Measurements from ENCODE around the gene THSD4.

Gene THSD4

DNA sequence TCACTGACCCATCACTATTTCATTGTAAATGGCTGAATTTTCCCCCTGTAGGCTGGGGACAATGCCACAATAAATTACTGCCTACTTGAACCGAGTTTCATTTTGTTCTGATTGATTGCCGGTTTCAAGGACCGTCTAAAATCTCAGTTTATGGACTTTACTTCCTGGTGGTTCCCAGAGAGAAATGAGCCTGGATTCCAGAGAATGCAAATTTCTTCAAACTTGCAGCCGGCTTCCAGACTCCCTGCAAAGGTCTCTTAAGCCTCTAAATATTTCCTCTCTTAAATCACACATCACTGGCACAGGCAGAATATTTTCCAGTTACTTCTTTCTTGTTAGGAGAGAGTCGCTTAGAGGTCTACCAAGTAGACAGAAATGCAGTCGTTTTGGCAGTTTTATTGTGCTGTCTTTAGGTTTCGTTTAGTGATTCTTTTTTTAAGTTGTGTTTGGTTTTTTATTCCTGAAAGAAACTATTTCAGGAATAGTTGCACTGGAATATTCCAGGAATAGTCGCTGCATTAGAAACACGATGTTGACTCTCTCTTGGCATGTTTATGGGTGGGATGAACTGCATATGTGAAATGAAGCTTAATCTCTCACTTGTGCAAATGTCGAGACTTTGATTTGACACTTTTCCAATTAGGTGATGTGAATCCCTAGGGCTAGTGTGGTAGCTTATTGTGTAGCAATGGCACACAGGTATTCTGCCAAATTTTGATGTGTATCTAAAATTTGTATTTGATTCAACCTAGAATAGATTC, 411.0 kb downstream of the THSD4 start:
- DNase-seq (ENCODE audit: low read depth), result no peak
- H3K4me3 ChIP-seq (ENCODE audit: low read depth, low read length), result no peak overlapping the region
- TF ChIP-seq, protein P1, sequence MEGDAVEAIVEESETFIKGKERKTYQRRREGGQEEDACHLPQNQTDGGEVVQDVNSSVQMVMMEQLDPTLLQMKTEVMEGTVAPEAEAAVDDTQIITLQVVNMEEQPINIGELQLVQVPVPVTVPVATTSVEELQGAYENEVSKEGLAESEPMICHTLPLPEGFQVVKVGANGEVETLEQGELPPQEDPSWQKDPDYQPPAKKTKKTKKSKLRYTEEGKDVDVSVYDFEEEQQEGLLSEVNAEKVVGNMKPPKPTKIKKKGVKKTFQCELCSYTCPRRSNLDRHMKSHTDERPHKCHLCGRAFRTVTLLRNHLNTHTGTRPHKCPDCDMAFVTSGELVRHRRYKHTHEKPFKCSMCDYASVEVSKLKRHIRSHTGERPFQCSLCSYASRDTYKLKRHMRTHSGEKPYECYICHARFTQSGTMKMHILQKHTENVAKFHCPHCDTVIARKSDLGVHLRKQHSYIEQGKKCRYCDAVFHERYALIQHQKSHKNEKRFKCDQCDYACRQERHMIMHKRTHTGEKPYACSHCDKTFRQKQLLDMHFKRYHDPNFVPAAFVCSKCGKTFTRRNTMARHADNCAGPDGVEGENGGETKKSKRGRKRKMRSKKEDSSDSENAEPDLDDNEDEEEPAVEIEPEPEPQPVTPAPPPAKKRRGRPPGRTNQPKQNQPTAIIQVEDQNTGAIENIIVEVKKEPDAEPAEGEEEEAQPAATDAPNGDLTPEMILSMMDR (IDR thresholded peaks at IDR 0.05; ENCODE audit: control insufficient read depth, extremely low read depth, insufficient read depth), result no peak

DNA sequence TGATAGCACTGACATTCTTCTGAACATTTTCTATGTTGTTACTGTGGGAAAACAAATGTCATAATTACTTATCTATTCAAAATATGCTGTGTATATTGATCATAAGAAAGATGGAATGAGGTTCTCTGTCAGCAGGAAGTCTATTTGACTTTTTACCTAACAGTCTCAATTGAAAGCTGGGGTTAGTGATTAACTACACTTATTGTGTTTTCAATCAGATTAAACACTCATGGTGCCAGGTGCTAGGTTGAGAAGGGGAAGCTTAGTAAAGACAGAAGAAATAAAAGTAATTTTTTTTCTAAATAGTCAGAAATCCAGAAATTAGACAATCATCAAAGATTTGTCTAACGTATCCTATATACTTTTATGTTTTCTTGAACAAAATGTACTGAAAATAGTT, 414.1 kb downstream of the THSD4 start:
- H3K4me3 ChIP-seq (ENCODE audit: low read depth, low read length), result no peak overlapping the region
- DNase-seq (ENCODE audit: low read depth), result no peak
- TF ChIP-seq, protein P1 (IDR thresholded peaks at IDR 0.05; ENCODE audit: control insufficient read depth, extremely low read depth, insufficient read depth), result no peak

DNA sequence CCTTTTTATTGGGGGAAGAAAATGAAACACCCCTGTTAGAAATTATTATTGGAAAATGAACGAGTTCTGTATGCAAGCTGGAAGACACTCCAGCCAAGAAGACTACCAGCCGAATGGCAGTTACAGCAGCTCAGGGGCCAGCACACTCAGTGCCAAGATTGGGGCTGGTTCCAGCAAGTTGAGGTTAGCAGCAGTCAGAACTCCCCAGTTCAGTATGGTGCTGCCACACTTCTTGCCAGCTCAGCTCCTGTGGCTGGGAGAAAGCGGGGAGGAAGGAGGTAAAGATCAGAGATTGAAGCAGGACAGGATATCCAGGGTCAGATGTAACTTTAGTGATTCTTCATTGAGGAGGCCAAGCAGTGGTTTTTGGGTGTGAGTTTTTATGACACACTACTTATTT, 414.8 kb downstream of the THSD4 start:
- H3K4me3 ChIP-seq (ENCODE audit: low read depth, low read length), result no peak overlapping the region
- no peak for DNase-seq (ENCODE audit: low read depth)
- TF ChIP-seq, protein P1 (IDR thresholded peaks at IDR 0.05; ENCODE audit: control insufficient read depth, extremely low read depth, insufficient read depth), result no peak

DNA sequence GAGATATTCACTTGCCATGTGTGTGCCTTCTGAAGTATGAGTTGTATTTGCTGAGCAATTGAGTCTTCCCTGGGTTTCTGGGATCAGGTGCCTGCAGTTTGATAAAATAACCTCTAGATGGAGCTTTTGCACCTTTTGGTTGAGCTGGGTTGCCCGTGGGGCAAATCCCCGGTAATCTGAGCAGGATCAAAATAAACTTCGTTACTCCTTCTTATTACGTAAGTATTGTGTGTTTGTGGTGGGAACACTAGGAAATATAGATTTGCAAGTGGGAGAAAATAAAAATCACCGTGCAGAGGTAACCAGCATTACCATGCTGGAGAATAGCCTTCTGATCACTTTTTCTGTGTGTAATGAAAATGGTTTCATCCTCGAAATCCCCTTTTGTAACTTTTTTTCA, 417.7 kb downstream of the THSD4 start:
- no peak overlapping the region for H3K4me3 ChIP-seq (ENCODE audit: low read depth, low read length)
- TF ChIP-seq, protein P1 (IDR thresholded peaks at IDR 0.05; ENCODE audit: control insufficient read depth, extremely low read depth, insufficient read depth), result peak; percentile 72
- DNase-seq (ENCODE audit: low read depth), result peak; percentile 22

DNA sequence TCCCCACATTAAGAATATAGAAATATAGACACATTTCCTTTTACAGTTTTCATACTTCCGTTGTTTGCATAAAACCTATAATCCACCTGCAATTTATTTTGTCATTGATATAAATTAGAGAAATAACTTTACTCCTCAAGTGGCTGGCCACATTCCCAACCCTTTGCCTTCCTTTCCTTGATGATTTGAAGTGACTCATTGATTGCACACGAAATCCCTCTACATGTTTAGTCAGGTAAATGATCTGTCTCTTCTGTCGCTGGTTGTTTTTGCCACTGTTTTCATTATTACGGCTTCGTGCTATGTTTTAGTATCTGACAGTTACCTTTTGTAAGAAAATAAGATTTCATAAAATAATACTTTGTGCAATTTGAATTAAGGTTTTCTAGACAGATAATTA, 422.9 kb downstream of the THSD4 start:
- DNase-seq (ENCODE audit: low read depth), result no peak
- H3K4me3 ChIP-seq (ENCODE audit: low read depth, low read length), result no peak overlapping the region

DNA sequence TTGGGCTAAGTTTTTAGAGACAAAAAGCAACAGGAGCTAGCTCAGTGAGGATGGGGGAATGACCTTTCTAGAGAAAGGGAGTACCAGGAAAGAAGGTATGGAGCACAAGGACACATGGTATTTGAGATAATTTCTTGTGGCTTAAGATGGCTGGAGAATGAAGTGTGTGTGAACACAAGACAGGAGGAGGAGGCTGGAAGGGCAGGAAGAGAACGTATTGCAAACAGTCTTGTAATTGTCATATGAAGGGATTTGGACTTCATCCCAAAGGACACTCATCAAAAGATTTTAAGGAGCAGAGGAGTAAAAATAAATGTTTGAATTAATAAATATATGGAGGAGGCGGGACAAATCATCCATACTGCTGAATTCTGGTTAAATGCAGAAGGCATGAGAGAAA, 426.5 kb downstream of the THSD4 start:
- TF ChIP-seq, protein P1 (IDR thresholded peaks at IDR 0.05; ENCODE audit: control insufficient read depth, extremely low read depth, insufficient read depth), result no peak
- no peak for DNase-seq (ENCODE audit: low read depth)
- H3K4me3 ChIP-seq (ENCODE audit: low read depth, low read length), result no peak overlapping the region

More for the DNA sequence above, 422.9 kb downstream of the THSD4 start:
- TF ChIP-seq, protein P1 (IDR thresholded peaks at IDR 0.05; ENCODE audit: control insufficient read depth, extremely low read depth, insufficient read depth), result no peak

DNA sequence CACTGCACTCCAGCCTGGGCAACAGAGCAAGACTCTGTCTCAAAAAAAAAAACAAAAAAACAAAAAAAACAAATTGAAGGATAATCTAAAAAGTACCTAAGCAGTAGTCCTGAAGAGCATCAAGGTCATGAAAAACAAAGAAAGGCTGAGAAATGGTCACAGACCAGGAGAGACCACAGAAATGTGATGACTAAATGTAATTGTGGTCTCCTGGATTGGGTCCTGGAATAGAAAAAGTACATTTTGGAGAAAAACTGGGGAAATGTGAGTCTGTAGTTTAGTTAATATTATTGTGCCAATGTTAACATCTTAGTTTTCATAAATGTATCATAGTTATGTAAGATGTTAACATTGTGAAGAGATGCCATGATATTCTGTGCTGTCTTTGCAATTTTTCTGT, 427.6 kb downstream of the THSD4 start:
- TF ChIP-seq, protein P1 (IDR thresholded peaks at IDR 0.05; ENCODE audit: control insufficient read depth, extremely low read depth, insufficient read depth), result no peak
- DNase-seq (ENCODE audit: low read depth), result no peak
- no peak overlapping the region for H3K4me3 ChIP-seq (ENCODE audit: low read depth, low read length)
